ENCODE results near the gene NDUFB2.

DNA sequence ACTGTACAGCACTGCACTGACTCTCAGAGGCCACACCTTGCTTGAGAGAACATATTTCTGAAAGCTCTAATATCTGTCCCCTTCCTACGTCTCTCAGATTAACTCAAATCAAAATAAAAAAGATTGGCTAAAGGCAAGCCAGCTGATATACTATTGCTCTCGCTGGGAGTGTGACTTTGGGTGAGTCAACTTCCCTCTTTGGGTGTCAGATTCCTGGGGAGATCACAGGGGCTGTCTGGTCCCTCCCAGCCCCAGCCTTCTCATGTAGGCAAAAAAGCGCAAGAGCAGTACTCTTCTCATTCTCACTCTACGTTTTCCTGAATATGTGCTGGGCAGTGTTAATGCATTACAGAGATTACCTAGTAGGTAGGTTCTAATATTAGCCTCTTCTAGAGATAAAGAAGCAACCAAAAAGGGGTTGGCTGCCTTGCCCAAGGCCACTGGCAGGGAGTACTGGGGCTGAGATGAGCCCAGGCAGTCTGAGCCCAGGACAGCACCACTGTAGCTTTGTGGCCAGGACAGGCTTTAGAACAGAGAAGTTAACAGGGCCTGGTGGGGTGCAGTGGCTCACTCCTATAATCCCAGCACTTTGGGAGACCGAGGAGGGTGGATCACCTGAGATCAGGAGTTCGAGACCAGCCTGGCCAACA is 46.8 kb upstream of the NDUFB2 start:
- TF ChIP-seq CTCF (IDR thresholded peaks at IDR 0.05) = no peak
- TF ChIP-seq POLR2A (IDR thresholded peaks at IDR 0.05) = no peak
